HL-60 (cell line): ENCODE data around the gene HRC.

Experiments used
- CTCF ChIP-seq: IDR thresholded peaks from one replicate; pipeline ENCODE4 v1.5.1; 2011; ENCODE audit warnings: low read length, control low read depth, inconsistent platforms; ENCODE audit not compliant: insufficient read depth
- GABPA ChIP-seq: IDR thresholded peaks from 2 replicates; pipeline ENCODE4 v1.6.1; 2012; ENCODE audit warnings: low read depth
- POLR2AphosphoS5 ChIP-seq: IDR thresholded peaks from 2 replicates; pipeline ENCODE4 v1.6.1; 2012; ENCODE audit warnings: low read depth
- SPI1 ChIP-seq: IDR thresholded peaks from 2 replicates; pipeline ENCODE4 v1.6.1; 2012; ENCODE audit warnings: low read depth, mild to moderate bottlenecking, borderline replicate concordance

- no peak for TF ChIP-seq CTCF
- TF ChIP-seq SPI1 = no peak
- TF ChIP-seq POLR2AphosphoS5 = no peak; the same call in 1 of the 2 replicates
- TF ChIP-seq GABPA = no peak
Observed at GRCh38 chr19:49109051-49109450, 46.1 kb downstream of the HRC start.
